ENCODE data around the gene CAND2. TPM values are rescaled to one million over a fixed set of nuclear protein-coding genes. Genes with fewer than 3 reads are reported as not detected.

CAND2 gene
- total RNA-seq, 2 donors from 2014 or later: 41.6 to 51.0 TPM

GRCh38 chr3:12818273-12818672, 21.8 kb downstream of the CAND2 start:
- ATAC-seq: no peak
- intact Hi-C loops (cut with DNase I): loop anchor here in 1 of 2 donors (10.0 kb wide), 1 partner anchor 103 kb away; no protein-coding TSS in a partner anchor
- no peak for DNase-seq

DNA sequence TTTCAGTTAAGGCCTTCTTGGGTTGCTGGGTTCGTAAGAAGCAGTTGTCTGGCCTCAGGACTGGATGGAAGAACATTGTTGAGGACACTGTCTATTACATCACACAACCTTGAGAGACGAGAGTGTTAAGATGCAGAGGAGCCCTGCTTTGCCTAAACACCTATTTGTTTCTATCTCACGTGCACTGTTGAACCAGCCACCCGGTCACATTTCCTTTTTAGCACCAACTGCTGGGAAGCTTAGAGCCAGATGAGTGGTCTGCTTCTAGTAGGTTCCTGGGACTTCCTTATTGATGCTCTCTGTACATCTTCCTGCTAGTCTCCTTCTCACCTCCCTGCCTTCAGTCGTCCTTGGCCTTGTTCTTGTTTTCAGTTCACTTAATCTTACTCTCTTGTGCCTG, 22.3 kb downstream of the CAND2 start:
- no peak for ATAC-seq
- no peak for DNase-seq
- intact Hi-C loops (cut with DNase I): loop anchor here in 1 of 2 donors (10.0 kb wide), 1 partner anchor 104 kb away; no protein-coding TSS in a partner anchor

DNA sequence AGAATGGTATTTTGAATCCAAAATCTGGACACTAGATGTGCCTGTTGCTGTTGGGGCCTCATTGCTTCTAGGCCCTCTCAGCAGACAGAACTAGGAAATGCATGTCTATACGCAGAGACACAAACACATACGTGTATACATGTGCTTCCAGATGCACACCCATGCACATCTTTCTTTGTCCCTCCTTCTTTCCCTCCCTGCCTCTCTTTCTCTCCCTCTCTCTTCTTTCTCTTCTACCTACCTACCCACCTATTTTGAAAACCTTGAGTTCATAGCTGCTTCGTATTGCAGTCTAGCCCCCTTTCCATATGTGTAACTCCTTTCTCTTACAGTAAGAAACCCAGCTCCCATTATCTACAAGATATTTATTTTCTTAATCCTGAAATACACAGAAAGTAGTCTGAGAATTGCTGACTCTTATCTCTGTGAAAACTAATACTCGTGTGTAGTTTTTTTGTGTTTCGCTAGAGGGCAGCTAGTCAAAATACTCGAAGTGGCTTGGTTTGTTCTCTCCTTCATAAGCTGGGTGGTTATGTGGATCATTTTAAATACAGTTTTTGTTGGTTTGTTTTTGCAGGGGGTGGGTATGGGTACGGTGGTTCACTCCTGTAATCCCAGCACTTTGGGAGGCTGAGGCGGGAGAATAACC, 26.4 kb downstream of the CAND2 start:
- DNase-seq: no peak
- intact Hi-C loops (cut with DNase I): no loop called here
- ATAC-seq: no peak

GRCh38 chr3:12824299-12824698, 27.8 kb downstream of the CAND2 start:
- ATAC-seq (no peak), DNase-seq (no peak)
- intact Hi-C loops (cut with DNase I): no loop called here

GRCh38 chr3:12825156-12825555, 28.7 kb downstream of the CAND2 start:
- DNase-seq (no peak), ATAC-seq (no peak)
- intact Hi-C loops (cut with DNase I): no loop called here

- ATAC-seq: no peak
- intact Hi-C loops (cut with DNase I): no loop called here
- no peak for DNase-seq
These were observed 32.3 kb downstream of the CAND2 start for GRCh38 chr3:12828751-12829150.

DNA sequence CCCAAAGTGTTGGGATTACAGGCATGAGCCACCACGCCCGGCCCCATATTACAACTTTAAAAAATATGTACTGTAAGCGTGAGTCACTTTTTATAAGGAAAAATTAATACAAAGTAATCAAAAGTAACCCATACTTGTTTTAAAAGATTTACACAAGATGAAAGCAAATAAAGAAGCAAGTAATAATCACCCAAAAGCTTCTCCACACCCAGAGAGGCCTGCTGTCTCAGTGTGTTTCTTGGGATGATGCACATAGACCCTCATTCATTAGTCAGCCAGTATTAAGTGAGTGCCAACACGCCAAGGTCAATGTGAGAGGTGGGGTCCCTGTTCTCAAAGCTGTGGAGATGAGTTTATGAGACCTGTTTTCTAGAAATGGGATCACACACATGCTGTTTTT, 32.9 kb downstream of the CAND2 start:
- intact Hi-C loops (cut with DNase I): no loop called here
- ATAC-seq: no peak
- no peak for DNase-seq

- intact Hi-C loops (cut with DNase I): no loop called here
- ATAC-seq (peak; percentile 9 to 19), DNase-seq (no peak)
These were observed 33.7 kb downstream of the CAND2 start for GRCh38 chr3:12829886-12830784.

- no peak for DNase-seq
- intact Hi-C loops (cut with DNase I): no loop called here
- peak; percentile 4 to 10 for ATAC-seq
These were observed 34.3 kb downstream of the CAND2 start for GRCh38 chr3:12830785-12831156.

DNA sequence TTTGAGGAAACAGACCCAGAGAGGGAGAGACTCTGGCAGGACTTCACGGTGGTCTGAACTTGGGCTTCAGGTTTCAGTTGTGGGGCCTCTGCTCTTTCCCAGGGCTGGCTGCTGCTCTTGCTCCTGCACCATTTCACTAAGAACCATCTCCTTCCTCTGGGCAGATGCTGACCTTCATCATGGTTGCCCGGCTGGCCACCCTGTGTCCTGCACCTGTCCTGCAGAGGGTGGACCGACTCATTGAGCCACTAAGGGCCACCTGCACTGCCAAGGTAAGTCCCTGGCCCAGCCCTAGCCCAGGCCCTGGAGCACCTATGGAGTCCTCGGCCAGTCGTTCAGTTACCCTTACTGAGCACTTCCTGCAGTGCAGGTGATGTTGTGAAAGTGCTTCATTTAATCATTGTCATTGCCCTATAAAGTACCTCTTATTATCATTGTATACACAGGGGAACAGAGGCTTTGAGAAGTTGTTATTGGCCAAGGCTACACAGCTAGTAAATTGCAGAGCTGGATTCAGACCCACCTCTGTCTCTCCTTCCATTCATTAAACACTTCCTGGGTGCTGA, 34.9 kb downstream of the CAND2 start:
- ATAC-seq (peak in 1 of 2 donors; percentile 14), DNase-seq (no peak)
- intact Hi-C loops (cut with DNase I): no loop called here

- intact Hi-C loops (cut with DNase I): no loop called here
- no peak for DNase-seq
- ATAC-seq: no peak
These were observed 36.1 kb downstream of the CAND2 start for GRCh38 chr3:12832350-12833221.

DNA sequence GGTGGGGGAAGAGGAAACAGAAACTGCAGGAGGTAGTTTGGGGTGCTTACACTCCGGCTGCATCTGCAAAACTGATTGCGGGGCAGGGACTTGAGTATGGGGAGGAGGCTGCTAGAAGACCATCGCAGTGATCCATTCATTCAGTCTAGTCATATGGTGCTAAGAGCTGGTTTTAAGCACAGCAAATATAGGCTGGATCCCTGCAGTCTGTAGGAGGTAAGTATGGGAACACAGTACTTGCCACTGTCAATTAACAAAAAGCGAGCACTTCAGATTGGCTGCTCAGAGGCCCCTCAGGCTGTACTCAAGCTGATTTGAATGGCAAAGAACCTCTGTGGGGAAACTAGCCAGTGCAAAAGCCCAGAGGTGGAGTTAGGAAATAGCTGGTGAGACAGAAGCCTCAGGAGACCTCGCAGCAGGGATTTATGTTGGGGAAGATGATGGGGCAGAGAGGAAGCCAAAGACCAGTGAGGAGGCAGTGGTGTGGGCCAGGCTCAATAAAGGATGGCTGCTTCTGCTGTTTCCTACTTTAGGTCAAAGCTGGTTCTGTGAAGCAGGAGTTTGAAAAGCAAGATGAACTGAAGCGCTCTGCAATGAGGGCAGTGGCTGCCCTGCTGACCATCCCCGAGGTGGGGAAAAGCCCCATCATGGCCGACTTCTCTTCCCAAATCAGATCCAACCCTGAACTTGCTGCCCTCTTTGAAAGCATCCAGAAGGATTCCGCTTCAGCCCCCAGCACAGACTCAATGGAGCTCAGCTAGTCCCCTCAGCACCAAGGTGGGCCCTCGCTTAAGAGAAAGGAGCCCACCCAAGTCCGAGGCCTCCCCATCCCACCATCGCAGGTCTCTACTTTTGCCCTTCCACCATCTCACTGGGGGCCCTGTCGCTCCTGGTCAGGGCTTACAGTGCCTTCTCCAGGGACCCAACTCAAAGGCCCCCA, 37.0 kb downstream of the CAND2 start:
- DNase-seq (no peak), ATAC-seq (peak in 1 of 2 donors; percentile 48)
- intact Hi-C loops (cut with DNase I): no loop called here

- intact Hi-C loops (cut with DNase I): no loop called here
- DNase-seq (no peak), ATAC-seq (no peak)
These were observed 38.7 kb downstream of the CAND2 start for GRCh38 chr3:12835052-12835665.

GRCh38 chr3:12837295-12837986, 41.0 kb downstream of the CAND2 start:
- intact Hi-C loops (cut with DNase I): no loop called here
- DNase-seq: no peak
- ATAC-seq: no peak

GRCh38 chr3:12838179-12838965, 41.9 kb downstream of the CAND2 start:
- intact Hi-C loops (cut with DNase I): no loop called here
- ATAC-seq: no peak
- DNase-seq: no peak

DNA sequence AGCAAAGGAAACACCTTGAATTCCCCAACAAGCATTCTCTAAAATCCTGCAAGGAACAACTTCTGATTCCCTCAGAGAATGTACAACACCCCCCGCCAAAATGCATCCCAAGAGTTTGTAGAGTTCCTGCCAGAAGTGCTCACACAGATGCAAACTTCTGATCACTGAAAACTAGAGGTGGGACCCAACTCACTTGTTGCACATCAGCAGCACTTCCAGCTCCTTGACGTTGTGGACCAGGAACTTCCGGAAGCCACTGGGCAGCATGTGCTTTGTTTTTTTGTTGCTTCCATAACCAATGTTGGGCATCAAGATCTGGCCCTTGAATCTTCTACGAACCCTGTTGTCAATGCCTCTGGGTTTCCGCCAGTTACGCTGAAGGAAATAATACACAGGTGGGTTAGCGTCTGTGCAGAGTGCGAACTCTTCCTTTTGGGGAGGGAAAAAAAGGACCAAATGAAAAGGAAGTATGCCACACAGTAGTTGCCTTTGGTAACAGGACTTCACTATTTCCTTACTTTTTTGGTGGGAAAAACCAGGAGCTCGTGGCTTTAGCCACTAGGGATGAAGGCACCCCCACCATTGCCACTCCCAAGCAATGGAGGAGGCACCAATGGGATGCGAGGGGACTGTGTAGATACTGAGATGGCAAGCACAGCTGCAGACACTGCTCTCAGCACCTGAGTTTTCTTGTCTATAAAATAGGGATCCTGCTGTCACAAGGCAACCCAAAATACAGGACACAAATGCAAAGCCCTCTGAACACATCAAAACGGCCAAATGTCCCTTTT, 42.9 kb downstream of the CAND2 start:
- intact Hi-C loops (cut with DNase I): no loop called here
- ATAC-seq (no peak), DNase-seq (no peak)

Measured in left cardiac atrium (tissue), 4 donors.